Stimulated activated CD8-positive, alpha-beta memory T cell treated with anti-CD3 and anti-CD28 coated beads, Interleukin-2, amount 100 ng/mL, for 1 hour (primary cell): Measurements from ENCODE around the gene TTC24.
"Not testable (repeated sequence)": the region's sequence is repeated elsewhere in the genome, so short reads cannot be mapped to it uniquely, and the experiment has no call there.

Source experiments
- DNase-seq, 2 donors: peaks; one replicate each; pipeline ENCODE4 v3.0.0-alpha.2; 2020; ENCODE audit warnings: low read depth in 2 of 2

Gene TTC24

DNA sequence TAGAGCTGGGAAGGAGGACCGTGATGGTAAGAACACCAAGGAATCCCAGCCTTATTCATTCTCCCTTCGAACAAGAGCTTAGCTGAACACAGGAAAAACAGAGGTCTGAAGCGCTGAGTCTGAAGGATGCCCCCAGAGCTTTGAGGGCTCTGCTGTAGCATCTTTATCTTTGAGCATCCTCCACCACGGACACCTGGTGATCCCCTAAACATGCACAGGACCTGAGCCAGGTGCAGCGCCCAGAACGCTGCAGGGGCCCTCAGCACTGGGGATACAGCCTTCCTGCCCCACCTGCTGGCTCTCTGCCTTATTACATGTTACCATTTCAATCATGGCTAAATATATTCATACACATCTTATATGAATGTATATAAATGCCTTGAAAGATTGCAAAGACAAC lies 29.5 kb downstream of the TTC24 start:
- DNase-seq: peak in 1 of 2 donors; percentile 40

DNA sequence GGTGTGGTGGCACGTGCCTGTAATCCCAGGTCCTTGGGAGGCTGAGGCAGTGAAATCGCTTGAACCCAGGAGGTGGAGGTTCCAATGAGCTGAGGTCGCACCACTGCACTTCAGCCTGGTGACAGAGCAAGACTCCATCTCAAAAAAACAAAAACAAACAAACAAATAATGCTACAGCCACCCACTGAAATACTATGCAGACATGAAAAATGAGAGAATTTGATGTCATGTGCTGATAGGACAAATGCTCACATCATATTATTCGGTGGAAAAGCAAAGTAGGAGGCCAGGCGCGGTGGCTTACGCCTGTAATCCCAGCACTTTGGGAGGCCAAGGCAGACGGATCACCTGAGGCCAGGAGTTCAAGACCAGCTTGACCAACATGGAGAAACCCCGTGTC lies 30.5 kb downstream of the TTC24 start:
- not testable (repeated sequence) for DNase-seq

DNA sequence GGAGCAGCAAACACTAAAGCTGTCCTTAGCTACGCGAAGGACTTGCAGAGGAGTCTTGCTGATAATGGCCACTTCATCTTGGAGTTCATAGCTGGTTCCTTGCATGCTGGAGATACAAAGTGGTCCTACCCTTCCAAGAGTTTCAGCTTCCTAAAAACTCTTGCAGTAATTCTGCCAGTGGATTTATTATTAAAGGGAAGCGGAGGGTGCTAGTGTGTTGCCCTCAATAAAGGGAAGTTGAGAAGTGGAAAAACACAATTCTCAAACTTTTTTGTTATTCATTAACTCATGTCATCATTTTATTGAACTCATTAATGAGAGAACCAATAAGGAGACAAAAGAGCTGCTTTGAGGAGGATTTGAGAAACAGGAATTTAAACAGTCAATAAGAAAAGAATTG lies 33.1 kb downstream of the TTC24 start:
- no peak for DNase-seq

DNA sequence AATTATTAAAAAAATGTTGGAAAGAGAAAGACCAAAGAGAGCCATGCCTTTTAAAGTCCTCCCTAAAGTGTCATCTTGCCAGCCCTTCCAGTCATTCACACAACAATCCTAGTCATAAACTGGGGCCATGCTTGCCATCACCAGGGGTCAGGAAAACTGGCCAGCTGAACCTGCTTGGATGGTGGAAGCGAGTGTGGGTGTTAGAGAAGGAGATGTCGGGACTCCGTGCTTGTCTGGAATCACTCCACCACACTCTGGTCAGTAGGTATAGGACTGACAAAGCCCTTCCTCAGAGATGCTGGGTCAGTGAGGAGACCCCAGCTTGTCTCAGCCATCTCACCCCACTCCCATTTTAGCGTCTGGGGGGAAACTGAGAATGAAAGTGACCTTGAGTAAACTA lies 36.4 kb downstream of the TTC24 start:
- no peak for DNase-seq

DNA sequence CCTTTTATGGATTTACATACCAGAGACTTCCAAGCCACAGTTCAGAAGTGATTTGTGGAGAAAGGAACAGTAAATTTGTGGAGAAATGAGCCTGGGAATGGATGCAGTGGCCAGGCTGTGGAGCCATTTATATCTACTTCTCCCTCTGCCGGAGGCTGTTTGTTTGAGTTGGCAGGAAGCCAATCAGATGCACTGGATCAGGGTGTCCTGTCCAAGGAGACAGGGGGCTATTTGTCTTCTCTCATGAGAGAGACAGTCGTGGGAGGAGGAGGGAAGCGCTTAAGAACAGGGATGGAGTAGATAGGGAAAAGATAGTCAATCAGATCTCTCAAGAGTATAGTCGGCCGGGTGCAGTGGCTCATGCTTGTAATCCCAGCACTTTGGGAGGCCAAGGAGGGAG lies 36.9 kb downstream of the TTC24 start:
- DNase-seq: no peak

DNA sequence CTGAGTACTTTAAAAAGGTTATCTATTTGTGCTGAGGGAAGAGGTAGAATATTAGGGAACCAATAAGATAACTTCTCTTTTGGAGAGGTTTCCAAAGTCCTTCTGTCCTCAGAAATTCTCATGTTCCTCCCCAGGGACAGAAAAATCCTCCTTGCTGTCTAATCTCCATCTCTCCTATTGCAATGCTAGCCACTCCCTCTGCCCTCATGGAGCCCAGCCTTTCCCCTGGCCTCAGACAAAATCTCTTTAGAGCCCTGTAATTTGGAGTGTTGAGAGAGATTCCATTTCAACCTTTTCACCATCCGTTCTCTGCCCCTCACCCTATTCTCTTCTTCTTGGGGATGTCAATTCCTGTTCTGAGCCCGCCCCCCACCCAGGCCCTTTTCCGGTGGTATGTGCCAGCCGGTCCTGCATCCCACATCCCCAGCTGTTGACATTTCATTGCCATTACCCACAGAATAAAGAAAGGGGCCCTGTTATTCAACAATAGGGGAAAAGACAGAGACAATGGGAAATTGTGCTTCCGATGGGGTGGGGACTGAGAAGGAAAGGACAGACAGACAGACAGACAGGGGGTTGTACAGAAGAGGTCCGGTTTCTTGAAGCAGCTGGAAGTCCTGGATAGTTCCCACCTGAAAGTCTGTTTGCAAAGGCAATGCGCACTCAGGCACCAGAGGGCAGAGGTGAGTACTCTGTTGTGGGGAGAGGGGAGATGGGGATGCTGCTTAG lies 39.5 kb downstream of the TTC24 start, which contains the start of gene HAPLN2:
TSS of gene HAPLN2 (plus strand) at position 563 of the 729 bp plus-strand sequence. CDS start 4,076 bp downstream, outside the sequence.
- DNase-seq: no peak

DNA sequence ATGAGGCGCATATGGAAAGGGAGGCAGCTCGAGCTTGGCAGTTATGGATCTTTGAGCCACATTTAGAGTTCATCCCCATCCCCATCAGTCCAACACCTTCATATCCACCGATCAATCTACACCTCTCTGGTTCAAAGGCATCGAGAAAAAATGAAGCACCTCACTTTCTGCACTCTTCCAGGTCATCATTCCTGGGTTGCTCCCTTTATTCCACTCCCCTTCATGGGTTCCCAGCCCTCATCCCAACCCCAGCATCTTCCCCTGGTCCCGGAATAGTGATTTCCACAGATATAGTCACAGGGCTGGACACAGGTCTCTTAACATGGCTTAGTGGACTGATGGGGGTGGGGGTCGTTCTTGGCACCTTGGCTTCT lies 40.0 kb downstream of the TTC24 start:
- DNase-seq: no peak

DNA sequence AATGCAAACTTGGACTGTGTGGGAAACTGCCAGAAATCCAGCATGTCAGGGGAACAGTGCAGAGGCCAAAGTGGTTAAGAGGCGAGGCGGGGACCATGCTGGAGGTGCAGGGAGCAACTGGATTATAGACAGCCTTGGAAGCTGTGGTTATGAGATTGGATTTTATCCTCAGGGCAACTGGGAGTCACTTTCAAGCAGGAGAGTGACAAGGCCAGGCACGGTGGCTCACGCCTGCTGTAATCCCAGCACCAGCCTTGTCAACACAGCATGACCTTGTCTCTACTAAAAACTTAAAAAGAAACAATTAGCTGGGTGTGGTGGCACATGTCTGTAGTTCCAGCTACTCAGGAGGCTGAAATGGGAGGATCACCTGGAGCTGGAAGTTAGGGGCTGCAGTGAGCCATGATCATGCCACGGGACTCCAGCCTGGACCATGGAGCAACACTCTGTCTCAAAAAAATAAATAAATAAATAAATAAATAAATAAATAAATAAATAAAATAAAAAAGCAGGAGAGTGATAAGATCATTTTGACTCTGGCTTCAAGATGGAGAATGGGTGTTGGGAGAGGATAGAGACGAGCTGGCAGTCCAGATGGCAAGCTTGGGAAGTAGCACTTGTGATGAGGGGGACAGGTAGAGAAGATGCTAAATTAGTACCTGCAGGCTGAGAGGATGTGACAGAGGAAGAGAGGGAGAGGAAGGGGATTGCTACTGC lies 43.2 kb downstream of the TTC24 start:
- no peak for DNase-seq

DNA sequence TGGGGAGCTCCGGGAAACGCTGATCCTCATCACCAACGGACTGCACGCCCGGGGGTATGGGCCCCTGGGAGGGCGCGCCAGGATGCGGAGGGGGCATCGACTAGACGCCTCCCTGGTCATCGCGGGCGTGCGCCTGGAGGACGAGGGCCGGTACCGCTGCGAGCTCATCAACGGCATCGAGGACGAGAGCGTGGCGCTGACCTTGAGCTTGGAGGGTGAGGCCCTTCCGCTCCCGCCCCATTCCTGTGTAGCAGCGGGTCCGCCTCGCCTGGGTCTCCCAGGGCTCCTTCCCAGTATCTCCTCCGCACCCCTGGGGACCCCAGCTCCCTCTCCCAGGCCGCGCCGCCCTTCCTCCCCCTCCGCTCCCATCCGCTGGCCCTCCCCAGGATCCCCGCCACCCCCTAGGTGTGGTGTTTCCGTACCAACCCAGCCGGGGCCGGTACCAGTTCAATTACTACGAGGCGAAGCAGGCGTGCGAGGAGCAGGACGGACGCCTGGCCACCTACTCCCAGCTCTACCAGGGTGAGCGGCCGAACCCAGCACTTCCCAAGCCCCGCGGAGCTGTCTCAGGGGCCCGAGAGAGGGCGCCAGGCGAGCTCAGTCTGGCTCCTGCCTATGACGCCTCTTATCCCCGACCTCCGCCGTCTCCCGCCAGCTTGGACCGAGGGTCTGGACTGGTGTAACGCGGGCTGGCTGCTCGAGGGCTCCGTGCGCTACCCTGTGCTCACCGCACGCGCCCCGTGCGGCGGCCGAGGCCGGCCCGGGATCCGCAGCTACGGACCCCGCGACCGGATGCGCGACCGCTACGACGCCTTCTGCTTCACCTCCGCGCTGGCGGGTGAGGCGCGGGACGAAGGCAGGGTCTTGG lies 44.7 kb downstream of the TTC24 start:
- no peak for DNase-seq

DNA sequence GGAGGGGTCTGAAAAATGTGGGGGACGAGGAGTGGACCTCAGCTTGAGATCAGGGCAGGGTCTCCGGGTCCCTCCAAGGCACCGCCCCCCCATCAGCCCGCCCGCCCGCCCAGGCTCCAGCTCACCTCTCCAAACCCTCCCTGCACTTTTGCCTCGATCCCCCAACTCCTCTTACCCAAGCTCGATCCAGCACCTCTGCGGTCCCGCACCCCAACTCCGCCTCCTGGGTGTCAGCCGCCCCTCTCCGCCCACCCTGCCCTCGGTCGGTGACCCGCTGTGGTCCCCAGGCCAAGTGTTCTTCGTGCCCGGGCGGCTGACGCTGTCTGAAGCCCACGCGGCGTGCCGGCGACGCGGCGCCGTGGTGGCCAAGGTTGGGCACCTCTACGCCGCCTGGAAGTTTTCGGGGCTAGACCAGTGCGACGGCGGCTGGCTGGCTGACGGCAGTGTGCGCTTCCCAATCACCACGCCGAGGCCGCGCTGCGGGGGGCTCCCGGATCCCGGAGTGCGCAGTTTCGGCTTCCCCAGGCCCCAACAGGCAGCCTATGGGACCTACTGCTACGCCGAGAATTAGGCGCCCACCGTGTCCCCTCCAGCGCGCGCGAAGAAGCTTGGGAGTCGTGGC lies 45.4 kb downstream of the TTC24 start:
- DNase-seq: no peak

DNA sequence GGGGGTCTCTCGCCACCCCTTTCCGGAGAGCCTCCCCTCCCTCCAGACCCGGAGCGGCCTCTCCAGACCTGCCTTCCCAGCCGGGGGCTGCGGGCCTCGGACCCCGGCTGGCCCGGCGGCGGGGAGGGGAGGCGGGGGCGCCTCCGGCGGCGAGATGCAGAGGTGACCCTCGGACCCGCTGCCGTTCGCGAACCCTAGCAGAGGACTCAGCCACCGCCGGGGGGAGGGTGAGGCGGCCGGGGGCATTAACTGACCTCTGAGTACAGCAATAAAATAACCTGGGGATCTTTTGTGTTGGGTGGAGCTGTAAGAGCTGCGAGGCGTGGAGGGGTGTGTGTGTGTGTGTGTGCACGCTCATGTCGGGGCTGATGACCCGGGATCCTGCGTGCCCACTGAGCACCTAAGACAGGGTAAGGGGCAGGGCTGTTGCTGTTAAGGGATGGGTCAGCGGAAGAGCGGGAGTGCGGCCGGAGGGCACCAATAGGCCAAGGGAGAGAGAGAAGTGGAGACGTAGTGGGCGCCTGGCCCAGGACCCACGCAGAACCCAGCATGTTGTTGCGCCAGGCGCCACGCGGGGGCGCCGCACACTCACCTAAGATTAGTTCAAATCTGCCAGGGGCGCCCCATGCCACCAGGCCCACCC lies 46.0 kb downstream of the TTC24 start:
- peak; percentile 45 for DNase-seq

DNA sequence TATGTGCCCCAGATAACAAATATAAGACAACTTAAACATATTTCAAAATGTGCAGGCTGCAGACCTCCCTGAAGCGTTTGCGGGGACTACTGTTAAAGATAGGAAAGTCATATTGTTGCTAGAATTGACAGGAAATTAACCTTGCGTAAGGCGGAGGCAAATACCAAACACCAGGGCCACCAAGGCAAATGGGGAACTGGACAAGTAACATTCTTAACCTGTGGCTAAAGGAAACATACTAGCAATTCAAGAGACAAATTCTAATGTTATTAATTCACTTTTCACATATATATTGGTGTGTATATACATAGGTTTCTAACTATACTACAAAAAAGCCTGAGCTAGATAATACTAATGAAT lies 46.5 kb downstream of the TTC24 start:
- DNase-seq: no peak

DNA sequence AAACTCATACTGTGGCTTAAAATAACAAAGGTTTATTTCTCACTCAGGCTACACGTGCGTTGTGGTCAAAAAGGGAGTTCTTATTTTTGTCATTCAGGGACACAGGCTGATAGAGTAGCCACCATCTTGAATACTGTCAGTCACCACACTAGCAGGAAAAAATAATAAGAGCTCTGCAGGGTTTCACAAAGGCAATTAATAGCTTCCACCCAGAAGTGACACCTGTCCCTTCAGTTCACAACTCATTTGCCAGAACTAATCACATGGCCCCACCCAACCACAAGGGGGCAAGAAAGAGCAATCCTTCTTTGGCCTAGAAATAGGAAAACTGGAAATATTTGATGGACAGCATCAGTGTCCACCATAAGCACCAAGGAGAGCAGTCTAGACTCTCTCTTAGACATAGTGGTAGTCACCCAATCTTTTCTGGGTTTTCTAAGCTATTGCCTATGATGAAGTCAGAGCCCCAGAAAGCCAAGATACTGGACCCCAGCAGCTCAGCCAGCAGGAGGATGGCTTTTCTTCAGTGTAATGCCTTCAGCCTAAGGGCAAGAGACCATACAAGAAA lies 47.9 kb downstream of the TTC24 start:
- no peak for DNase-seq

DNA sequence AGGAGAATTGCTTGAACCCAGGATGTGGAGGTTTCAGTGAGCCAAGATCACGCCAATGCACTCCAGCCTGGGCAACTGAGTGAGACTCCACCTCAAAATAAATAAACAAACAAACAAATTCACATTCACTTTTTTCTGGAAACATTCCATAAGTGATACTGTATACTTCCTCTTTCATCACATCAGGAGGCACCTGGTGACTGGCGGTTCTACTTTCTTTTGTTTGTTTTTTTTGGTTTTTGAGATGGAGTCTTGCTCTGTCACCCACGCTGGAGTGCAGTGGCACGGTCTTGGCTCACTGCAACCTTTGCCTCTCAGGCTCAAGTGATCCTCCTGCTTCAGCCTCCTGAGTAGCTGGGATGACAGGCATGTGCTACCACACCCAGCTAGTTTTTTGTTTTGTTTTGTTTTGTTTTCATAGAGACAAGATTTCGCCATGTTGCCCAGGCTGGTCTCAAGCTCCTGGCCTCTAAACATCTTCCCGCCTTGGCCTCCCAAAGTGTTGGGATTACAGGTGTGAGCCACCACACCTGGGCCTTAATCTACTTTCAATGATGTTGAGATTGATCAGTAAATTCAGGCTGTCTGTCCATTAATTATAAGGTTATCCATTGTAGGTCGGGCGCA lies 50.4 kb downstream of the TTC24 start:
- DNase-seq: no peak

DNA sequence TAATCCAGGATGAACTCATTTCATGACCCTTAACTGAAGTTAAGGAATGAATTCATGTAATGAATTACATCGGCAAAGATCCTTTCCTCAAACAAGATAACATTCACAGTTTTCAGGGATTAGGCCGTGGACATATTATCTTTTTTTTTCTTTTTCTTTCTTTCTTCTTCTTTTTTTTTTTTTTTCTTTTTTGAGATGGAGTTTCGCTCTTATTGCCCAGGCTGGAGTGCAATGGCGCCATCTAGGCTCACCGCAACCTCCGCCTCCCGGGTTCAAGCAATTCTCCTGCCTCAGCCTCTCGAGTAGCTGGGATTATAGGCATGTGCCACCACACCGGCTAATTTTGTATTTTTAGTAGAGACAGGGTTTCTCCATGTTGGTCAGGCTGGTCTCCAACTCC lies 51.6 kb downstream of the TTC24 start:
- DNase-seq: not testable (repeated sequence)

DNA sequence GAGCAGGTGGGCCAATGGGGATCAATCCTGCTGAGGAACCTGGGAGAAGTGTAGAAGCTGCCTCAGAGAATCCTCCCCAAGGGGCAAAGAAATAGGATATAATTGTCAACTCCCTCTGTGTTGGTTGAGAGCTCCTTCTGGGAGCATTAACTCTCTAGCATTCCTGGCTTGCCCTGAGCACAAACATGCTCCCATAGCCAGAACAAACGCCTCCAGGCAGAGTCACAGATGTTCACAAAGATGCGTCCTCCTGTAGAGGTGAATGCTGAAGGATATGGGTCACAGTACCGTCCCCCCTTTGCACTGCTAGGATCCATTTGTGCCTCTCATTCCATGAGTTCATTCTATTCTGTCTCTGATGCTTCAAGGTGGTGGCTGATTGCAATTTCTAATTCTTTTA lies 52.8 kb downstream of the TTC24 start:
- DNase-seq: no peak
